ENCODE results near the gene HBP1.

DNA sequence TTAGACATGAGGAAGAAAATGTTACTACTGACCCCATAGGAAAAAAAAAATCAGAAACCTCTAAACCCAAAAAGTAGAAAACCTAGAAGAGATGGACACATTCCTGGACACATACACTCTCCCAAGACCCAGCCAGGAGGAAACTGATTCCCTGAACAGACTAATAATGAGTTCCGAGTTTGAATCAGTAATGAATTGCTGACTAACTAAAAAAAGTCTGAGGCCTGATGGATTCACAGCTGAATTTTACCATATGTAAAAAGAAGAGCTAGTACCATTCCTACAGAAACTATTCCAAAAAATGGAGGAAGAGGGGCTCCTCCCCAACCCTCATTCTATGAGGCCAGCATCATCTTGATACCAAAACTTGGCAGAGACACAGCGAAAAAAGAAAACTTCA, 75.8 kb downstream of the HBP1 start:
- TF ChIP-seq, protein P1, sequence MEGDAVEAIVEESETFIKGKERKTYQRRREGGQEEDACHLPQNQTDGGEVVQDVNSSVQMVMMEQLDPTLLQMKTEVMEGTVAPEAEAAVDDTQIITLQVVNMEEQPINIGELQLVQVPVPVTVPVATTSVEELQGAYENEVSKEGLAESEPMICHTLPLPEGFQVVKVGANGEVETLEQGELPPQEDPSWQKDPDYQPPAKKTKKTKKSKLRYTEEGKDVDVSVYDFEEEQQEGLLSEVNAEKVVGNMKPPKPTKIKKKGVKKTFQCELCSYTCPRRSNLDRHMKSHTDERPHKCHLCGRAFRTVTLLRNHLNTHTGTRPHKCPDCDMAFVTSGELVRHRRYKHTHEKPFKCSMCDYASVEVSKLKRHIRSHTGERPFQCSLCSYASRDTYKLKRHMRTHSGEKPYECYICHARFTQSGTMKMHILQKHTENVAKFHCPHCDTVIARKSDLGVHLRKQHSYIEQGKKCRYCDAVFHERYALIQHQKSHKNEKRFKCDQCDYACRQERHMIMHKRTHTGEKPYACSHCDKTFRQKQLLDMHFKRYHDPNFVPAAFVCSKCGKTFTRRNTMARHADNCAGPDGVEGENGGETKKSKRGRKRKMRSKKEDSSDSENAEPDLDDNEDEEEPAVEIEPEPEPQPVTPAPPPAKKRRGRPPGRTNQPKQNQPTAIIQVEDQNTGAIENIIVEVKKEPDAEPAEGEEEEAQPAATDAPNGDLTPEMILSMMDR (IDR thresholded peaks at IDR 0.05) = no peak
- no peak for TF ChIP-seq POLR2A (IDR thresholded peaks at IDR 0.05)

Data from stomach (tissue), 4 donors.